HG03095 (cell line): ENCODE measurements around the gene TEN1.
"Not testable (repeated sequence)": the region's sequence is repeated elsewhere in the genome, so short reads cannot be mapped to it uniquely, and the experiment has no call there.

Experiments
- ATAC-seq: cut with Tn5 transposase; IDR thresholded peaks from one replicate; pipeline ENCODE4 v1.9.1; 2021; ENCODE audit warnings: moderate library complexity; ENCODE audit not compliant: unreplicated experiment

Gene TEN1

DNA sequence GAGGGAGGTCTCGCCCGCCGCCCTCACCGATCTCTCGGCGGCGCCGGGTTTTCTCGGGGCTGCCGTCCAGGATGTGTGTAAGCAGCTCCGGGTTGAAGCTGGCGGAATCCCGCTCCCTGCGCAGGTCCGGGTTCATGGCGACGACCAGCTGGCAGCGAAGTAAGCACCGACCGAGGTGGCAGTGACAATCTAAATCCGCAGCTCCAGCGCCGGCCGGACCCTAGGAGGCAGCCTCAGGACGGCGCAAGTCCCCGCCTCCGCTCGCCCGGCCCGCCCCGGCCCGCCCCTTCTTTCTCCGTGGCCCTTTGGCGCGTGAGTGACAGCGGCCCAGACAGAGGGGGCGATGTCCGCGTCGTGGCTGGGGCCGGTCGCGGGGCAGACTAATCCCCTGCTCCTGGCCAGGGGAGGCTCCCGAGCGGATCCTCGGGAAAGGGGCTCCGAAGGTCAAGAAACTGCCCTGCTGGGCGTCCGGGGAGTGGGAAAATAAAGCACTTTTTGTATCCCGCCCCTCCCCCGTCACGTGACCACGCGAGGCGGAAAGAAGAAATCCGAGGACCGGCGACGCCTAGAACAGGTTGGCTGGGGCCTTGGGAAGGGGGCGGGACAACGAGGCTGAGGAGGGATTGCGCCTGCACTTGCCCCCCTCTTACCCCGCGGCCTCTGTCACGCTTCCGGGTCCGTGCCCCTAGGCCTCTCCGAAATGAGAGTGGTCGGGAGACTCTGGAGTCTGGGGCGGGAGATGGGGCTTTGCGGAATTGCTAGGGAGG, at the start of gene TEN1, which contains the start of gene ACOX1:
TSS of gene TEN1 (plus strand) at position 303 of the 767 bp plus-strand sequence. CDS start 6,953 bp downstream, outside the sequence.
TSS of gene ACOX1 (minus strand) at position 229 of the 767 bp plus-strand sequence. CDS start at position 136, 93 bp downstream.
- peak; percentile 88 for ATAC-seq

DNA sequence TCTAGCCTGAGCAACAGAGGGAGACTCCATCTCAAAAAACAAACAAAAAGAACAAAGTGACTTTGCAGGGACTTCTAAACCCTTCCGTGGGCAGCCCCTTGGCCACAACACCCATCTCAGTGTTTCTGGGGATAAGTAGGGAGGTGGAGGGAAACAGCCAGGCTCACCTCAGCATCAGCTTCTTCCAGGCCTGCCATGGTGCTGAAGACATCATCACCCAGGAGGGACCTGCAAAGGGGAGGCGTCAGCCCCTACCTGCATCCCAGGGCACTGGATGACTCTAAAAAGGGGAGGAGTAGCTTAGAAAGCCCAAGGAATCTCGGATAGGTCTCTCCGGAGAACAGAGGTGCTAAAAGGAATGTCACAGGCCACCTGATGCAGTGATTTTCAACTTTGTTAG, 48.0 kb upstream of the TEN1 start:
- no peak for ATAC-seq

DNA sequence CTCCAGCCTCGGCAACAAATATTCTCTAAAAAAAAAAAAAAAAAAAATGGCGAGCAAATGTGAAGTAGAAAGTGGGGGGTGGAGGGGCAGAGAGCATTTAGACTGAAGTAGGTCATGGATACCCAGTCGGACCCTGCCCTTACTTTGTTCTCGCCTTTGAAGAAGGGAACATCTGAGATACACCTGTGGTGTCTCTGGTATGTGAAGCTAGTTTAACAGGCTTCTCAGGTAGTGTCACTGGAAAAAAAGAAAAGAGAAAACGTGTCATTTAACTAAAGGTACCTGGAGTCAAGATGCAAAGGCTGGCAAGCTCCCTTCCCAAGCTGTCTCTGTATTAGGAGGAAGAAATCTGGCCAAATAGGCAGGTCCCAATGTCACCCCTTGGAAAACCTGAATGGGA, 46.2 kb upstream of the TEN1 start:
- ATAC-seq = no peak

GRCh38 chr17:75933808-75934207, 45.2 kb upstream of the TEN1 start:
- no peak for ATAC-seq

- ATAC-seq = no peak
Observed at GRCh38 chr17:75937652-75938051, 41.4 kb upstream of the TEN1 start.

DNA sequence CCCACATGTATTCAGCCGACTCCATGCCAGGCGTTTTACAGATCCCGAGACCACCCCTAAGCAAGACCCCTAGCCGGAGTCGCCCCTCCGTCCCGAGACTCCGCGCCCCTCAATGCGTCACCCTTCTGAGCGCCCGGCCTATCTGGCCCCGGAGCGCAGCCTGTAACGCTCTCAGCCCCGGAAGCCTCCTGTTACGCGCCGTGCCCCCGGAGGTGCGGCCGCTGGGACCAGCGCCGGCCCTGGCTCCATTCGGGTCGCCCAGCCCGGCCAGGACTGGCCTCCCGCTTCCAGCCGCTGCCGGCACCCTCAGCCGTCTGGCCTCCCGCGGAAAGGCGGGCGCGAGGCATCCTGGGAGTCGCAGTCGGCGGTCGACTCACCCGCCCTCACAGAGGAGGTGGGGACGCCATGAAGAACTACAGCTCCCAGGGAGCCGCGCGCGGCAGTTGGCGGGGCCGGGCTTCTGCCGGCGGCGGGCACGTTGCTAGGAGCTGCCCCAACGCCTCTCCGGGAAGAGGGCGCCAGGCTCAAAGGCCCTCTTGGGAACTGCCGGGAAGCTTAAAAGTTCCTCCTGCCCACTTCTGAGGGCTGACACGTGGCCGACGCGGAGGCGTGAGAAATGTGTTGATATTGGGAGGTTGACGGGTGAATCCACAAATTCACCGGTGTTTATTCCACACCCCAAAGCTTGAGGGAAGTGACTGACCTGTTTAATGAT, 38.2 kb upstream of the TEN1 start, which contains the start of gene FBF1:
TSS of gene FBF1 (minus strand) at position 316 of the 715 bp plus-strand sequence. CDS start 2,893 bp downstream, outside the sequence.
- peak; percentile 92 for ATAC-seq

GRCh38 chr17:75941442-75941819, 37.6 kb upstream of the TEN1 start:
- no peak for ATAC-seq

DNA sequence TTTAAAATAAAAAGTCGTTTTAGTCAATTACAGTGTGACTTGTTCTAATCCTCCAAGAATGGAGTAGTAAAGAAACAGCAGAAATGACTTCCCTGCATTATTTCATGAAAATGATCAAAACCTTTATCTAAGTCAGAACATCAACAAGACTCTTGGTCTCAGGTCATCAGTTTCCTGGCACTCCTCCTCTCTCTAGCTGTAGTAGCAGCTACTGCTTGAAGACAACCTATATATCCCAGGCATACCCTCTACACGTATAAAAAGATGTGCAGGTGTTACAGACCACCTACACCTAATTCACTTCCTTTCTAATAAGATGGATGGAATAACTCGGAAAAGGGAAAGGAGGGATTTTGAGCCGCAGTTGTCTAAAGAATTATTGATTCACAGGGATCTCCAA, 36.6 kb upstream of the TEN1 start:
- no peak for ATAC-seq

DNA sequence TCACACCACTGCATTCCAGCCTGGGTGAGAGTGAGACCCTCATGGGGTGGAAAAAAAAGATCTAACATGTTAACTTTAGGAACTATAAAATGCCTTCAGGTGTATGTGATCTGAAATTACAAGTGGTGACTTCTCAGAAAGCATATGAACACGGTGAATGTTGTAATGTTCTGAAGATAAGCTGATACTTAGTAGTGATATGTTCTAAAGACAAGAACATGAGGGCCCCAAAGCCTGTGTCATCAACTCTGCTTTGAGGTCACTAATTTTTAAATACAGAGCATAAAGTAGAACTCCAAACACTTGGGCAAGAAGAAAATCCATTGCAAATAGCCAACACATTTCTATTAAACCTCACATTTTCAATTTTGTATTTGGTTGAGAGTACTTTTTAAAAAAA, 35.5 kb upstream of the TEN1 start:
- no peak for ATAC-seq

DNA sequence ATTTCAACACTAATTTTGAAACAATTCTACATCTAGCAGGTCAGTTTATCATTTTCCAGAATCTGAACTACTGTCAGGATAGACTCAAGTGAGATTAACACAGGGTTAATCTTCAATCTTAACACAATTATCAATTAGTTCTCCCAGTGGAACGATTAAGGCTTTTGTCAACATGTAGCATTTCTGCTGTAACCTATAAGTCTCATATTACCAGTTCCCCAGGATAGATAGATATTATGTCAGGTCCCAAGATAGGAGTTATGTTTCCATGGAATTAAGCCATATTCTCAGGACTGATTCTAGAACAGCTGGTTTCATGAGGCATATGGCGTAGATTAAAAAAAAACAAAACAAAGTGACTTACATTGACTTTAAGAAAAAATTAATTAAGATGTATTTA, 33.8 kb upstream of the TEN1 start:
- no peak for ATAC-seq

DNA sequence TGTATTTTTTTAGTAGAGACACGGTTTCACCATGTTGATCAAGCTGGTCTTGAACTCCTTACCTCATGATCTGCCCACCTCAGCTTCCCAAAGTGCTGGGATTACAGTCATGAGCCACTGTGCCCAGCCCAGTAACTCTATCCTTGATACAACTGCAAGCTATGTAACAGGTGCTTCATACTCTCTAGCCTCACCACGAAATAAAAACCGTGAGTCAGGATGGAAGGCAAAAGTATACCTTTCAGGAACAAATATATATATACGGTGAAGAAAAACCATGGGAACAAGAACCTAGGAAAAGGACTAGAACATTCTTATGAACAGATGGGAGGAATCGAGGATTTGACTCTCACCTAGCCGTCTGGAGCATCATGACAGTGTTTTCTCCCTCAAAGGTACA, 28.6 kb upstream of the TEN1 start:
- ATAC-seq = no peak

- ATAC-seq = no peak
Observed at GRCh38 chr17:75950855-75951554, 28.0 kb upstream of the TEN1 start.

- no peak for ATAC-seq
Observed at GRCh38 chr17:75959051-75959838, 19.8 kb upstream of the TEN1 start.

DNA sequence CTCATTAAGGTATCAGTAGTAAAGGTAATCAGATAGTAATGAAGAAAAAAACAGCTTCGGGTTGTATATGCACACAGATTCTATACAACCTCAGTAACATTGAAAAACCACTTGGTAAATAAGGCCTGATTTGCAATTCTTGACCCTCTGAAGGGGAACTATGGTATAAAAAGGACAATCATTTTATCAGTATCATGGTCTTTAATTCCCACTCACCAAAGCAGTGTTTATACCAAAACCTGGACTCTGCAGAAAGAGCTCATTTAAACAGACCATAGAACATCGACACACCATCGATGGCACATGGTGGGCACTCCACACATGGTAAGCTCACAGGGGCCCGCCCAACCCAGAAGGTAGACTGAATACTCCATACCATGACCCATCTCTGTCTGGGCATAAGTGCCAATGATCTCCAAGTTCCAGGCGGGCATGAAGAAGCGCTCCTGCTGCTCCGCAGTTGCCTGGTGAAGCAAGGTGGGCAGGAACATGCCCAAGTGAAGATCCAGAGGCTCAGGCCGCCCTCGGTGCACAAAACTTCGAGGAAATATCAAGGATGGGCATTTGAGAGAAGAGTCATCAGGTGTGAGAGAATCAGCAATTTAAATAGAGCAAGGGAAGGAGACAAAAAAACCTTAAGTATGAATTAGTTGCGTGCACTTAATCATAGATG, 19.1 kb upstream of the TEN1 start:
- no peak for ATAC-seq

- ATAC-seq = no peak
Observed at GRCh38 chr17:75965468-75965867, 13.6 kb upstream of the TEN1 start.

- ATAC-seq = not testable (repeated sequence)
Observed at GRCh38 chr17:75969044-75969443, 10.0 kb upstream of the TEN1 start.

GRCh38 chr17:75970011-75970523, 9.0 kb upstream of the TEN1 start:
- ATAC-seq = no peak

- ATAC-seq = no peak
Observed at GRCh38 chr17:75970626-75971025, 8.4 kb upstream of the TEN1 start.

- not testable (repeated sequence) for ATAC-seq
Observed at GRCh38 chr17:75975187-75975586, 3.9 kb upstream of the TEN1 start.

GRCh38 chr17:75975757-75976174, 3.3 kb upstream of the TEN1 start:
- ATAC-seq = no peak
